H1 (cell line): ENCODE measurements around the gene HOXD12. TPM values are rescaled to one million over a fixed set of nuclear protein-coding genes. Genes with fewer than 3 reads are reported as not detected.

Experiments used
- CTCF ChIA-PET: fragments of 300-600 bp; sonication (Branson Sonifier 250); formaldehyde crosslinking; loops from one replicate; lab custom pipeline; 2021; ENCODE audit not compliant: partially characterized antibody; lab: Charles Lee
- POLR2A ChIA-PET: fragments of 300-600 bp; sonication (Branson Sonifier 250); formaldehyde crosslinking; loops from one replicate; lab custom pipeline; 2021; ENCODE audit warnings: inconsistent platforms; ENCODE audit not compliant: partially characterized antibody; lab: Charles Lee
- DNase-seq, 2 experiments: peaks; one replicate each; pipeline versions ENCODE4 v3.0.0 to v3.0.0-alpha.2; 2010 to 2022; ENCODE audit warnings: low spot score in 2 of 2, low read depth in 1 of 2, mixed read lengths in 1 of 2
- FAIRE-seq: peaks from 2 replicates; lab custom pipeline; 2011; peaks lifted over from hg19 to GRCh38; lab: Jason Lieb, UNC
- H2AFZ ChIP-seq: 2 replicates; pipeline ENCODE4 v1.8.1; 2012; ENCODE audit warnings: low read length, inconsistent platforms
- H2AK5ac ChIP-seq: 2 replicates; pipeline ENCODE4 v1.6.1; 2013; ENCODE audit warnings: low read depth, low read length
- H2BK120ac ChIP-seq: replicated peaks from 2 replicates; pipeline ENCODE3; 2013; ENCODE audit warnings: low read depth, low read length, inconsistent platforms
- H2BK12ac ChIP-seq: 2 replicates; pipeline ENCODE4 v1.6.1; 2013; ENCODE audit warnings: low read depth, low read length
- H2BK15ac ChIP-seq: 2 replicates; pipeline ENCODE4 v1.6.1; 2013; ENCODE audit warnings: low read length
- H2BK20ac ChIP-seq: 2 replicates; pipeline ENCODE4 v1.6.1; 2013; ENCODE audit warnings: low read length
- H2BK5ac ChIP-seq: 2 replicates; pipeline ENCODE4 v1.6.1; 2013; ENCODE audit warnings: low read depth, low read length
- H3K14ac ChIP-seq: 2 replicates; pipeline ENCODE4 v1.6.1; 2013; ENCODE audit warnings: inconsistent platforms; ENCODE audit not compliant: insufficient read length
- H3K18ac ChIP-seq: 2 replicates; pipeline ENCODE4 v1.6.1; 2013; ENCODE audit warnings: low read length; ENCODE audit errors: extremely low read depth
- H3K23ac ChIP-seq: 2 replicates; pipeline ENCODE4 v1.6.1; 2013; ENCODE audit warnings: inconsistent platforms; ENCODE audit not compliant: insufficient read length
- H3K23me2 ChIP-seq: 2 replicates; pipeline ENCODE4 v1.6.1; 2013; ENCODE audit warnings: low read depth, low read length
- H3K27ac ChIP-seq: 2 replicates; pipeline ENCODE4 v1.6.1; 2011; ENCODE audit warnings: low read depth, low read length, inconsistent platforms
- H3K27me3 ChIP-seq, 4 experiments: replicated peaks in 1 of 4; 1 replicate in 1 of 4; 2 replicates in 3 of 4; pipeline versions ENCODE4 v1.6.1 to v1.8.1; 2011 to 2013; ENCODE audit warnings: low read length in 3 of 4, mild to moderate bottlenecking in 3 of 4, inconsistent platforms in 2 of 4, mixed read lengths in 2 of 4, moderate library complexity in 1 of 4; ENCODE audit not compliant: control insufficient read depth in 3 of 4, insufficient read depth in 3 of 4; ENCODE audit errors: extremely low read depth in 1 of 4
- H3K36me3 ChIP-seq, 4 experiments: 2 replicates each; pipeline versions ENCODE4 v1.6.1 to v1.8.1; 2011 to 2013; ENCODE audit warnings: mild to moderate bottlenecking in 4 of 4, low read length in 3 of 4, moderate library complexity in 2 of 4, control low read depth in 1 of 4, inconsistent platforms in 1 of 4; ENCODE audit not compliant: insufficient read depth in 4 of 4, control insufficient read depth in 2 of 4
- H3K4ac ChIP-seq: replicated peaks from 2 replicates; pipeline ENCODE3; 2013; ENCODE audit warnings: low read length, low read depth, mixed read lengths, inconsistent platforms; ENCODE audit not compliant: insufficient read length
- H3K4me1 ChIP-seq, 4 experiments: replicated peaks in 1 of 4; 1 replicate in 1 of 4; 2 replicates in 3 of 4; pipeline versions ENCODE4 v1.6.1 to v1.8.1; 2011 to 2013; ENCODE audit warnings: low read length in 3 of 4, inconsistent platforms in 2 of 4, mixed read lengths in 1 of 4; ENCODE audit not compliant: insufficient read depth in 4 of 4, control insufficient read depth in 3 of 4
- H3K4me2 ChIP-seq, 2 experiments: 2 replicates each; pipeline versions ENCODE4 v1.6.1 to v1.8.1; 2011 to 2013; ENCODE audit warnings: low read depth in 2 of 2, low read length in 2 of 2, control low read depth in 1 of 2, inconsistent platforms in 1 of 2, mild to moderate bottlenecking in 1 of 2; ENCODE audit not compliant: insufficient read depth in 1 of 2
- H3K4me3 ChIP-seq, 4 experiments: fragments of 200-600, 300-600 bp in 1 of 4; sonication (generic), shearing (Covaris generic), sonication (Bioruptor Twin) in 1 of 4; 2 replicates each; pipeline versions ENCODE4 v1.5.1 to v1.8.1; 2011 to 2016; ENCODE audit warnings: low read length in 4 of 4, low read depth in 3 of 4, control low read depth in 2 of 4, inconsistent platforms in 2 of 4, mild to moderate bottlenecking in 2 of 4, mixed read lengths in 1 of 4, moderate library complexity in 1 of 4; ENCODE audit not compliant: insufficient read depth in 2 of 4; ENCODE audit errors: extremely low read depth in 1 of 4
- H3K56ac ChIP-seq: replicated peaks from 2 replicates; pipeline ENCODE3; 2013; ENCODE audit warnings: low read depth, mild to moderate bottlenecking, mixed read lengths, low read length, inconsistent platforms; ENCODE audit not compliant: insufficient read length
- H3K79me1 ChIP-seq: 2 replicates; pipeline ENCODE4 v1.6.1; 2013; ENCODE audit warnings: low read depth, low read length, control low read depth
- H3K79me2 ChIP-seq, 2 experiments: 2 replicates each; pipeline versions ENCODE4 v1.6.1 to v1.8.1; 2012 to 2013; ENCODE audit warnings: low read length in 2 of 2, mild to moderate bottlenecking in 2 of 2, inconsistent platforms in 1 of 2; ENCODE audit not compliant: insufficient read depth in 2 of 2, control insufficient read depth in 1 of 2
- H3K9ac ChIP-seq, 4 experiments: replicated peaks in 1 of 4; 1 replicate in 1 of 4; 2 replicates in 3 of 4; pipeline versions ENCODE4 v1.6.1 to v1.8.1; 2011 to 2013; ENCODE audit warnings: low read depth in 3 of 4, low read length in 3 of 4, control low read depth in 2 of 4, mild to moderate bottlenecking in 2 of 4, moderate library complexity in 2 of 4, inconsistent platforms in 1 of 4; ENCODE audit errors: extremely low read depth in 1 of 4
- H3K9me3 ChIP-seq, 2 experiments: 2 replicates each; pipeline versions ENCODE4 v1.6.1 to v1.8.1; 2012 to 2013; ENCODE audit warnings: mild to moderate bottlenecking in 2 of 2, moderate library complexity in 2 of 2, control low read depth in 1 of 2, inconsistent platforms in 1 of 2, low read depth in 1 of 2, low read length in 1 of 2, mixed read lengths in 1 of 2; ENCODE audit not compliant: insufficient read depth in 2 of 2
- H4K20me1 ChIP-seq, 2 experiments: replicated peaks in 1 of 2; 2 replicates each; pipeline versions ENCODE3 to v1.8.1; 2011 to 2013; ENCODE audit warnings: inconsistent platforms in 2 of 2, low read length in 2 of 2, mild to moderate bottlenecking in 1 of 2; ENCODE audit not compliant: insufficient read depth in 2 of 2, control insufficient read depth in 1 of 2
- H4K5ac ChIP-seq: 2 replicates; pipeline ENCODE4 v1.6.1; 2013; ENCODE audit warnings: low read length, low read depth, mixed read lengths, inconsistent platforms; ENCODE audit not compliant: insufficient read length
- H4K8ac ChIP-seq: 2 replicates; pipeline ENCODE4 v1.8.0; 2013; ENCODE audit warnings: mild to moderate bottlenecking, moderate library complexity, low read length, inconsistent platforms; ENCODE audit not compliant: insufficient read depth; ENCODE audit errors: extremely low read depth
- H4K91ac ChIP-seq: replicated peaks from 2 replicates; pipeline ENCODE3; 2013; ENCODE audit warnings: low read length, mixed read lengths, inconsistent platforms; ENCODE audit not compliant: insufficient read length
- WGBS, 2 experiments: shearing (Covaris generic) in 1 of 2; methylation state at CpG; one replicate each; pipeline versions ENCODE4 v1.1.6 to v1.1.7; 2013 to 2015; ENCODE audit warnings: low lambda C conversion rate in 2 of 2, mixed read lengths in 2 of 2, inconsistent platforms in 1 of 2, low coverage in 1 of 2, missing lambda C conversion rate in 1 of 2; ENCODE audit not compliant: insufficient replicate concordance in 2 of 2, insufficient coverage in 1 of 2, insufficient read length in 1 of 2; ENCODE audit errors: extremely low coverage in 1 of 2, missing lambda C conversion rate in 1 of 2; 5-methylcytosine and 5-hydroxymethylcytosine counted together
- polyA plus RNA-seq, 7 experiments: library from polyadenylated mRNA; depleted of rRNA in 3 of 7; stranded (reverse) in 5 of 7; unstranded in 2 of 7; fragments of >200 nt in 5 of 7; fragments of 200-250 nt in 2 of 7; gene quantifications; 1 replicate in 5 of 7; 2 replicates in 1 of 7; 4 replicates in 1 of 7; pipeline versions ENCODE4 v1.2.1 to v1.2.3, GENCODE V29; 2011 to 2013; ENCODE audit warnings: missing spikeins in 2 of 7, mixed read lengths in 2 of 7
- total RNA-seq: library from RNA; stranded (reverse); fragmentation: NEBNext Ultra II Directional; extraction: Animal tissue kit (Norgen Biotek cat#: 25700); gene quantifications from 2 replicates; pipeline ENCODE4 v1.2.1, GENCODE V29; 2021

The HOXD12 gene
- total and polyA plus RNA-seq, 2 of the 8 experiments (the other 6 are each of a cell fraction or from before 2014, with no cell fraction given) = not detected

- H2BK5ac ChIP-seq = no peak overlapping the region
- H3K36me3 ChIP-seq = peaks cover 0 to 5% (median 0%) of the 10 kb centered on the region in 4 experiments; a peak in 1 of 8 replicates
- H3K23ac ChIP-seq = no peak overlapping the region
- H4K91ac ChIP-seq = no peak overlapping the region
- H4K8ac ChIP-seq = no peak overlapping the region
- ChIA-PET POLR2A (interaction anchor here (0.7 to 2.1 kb wide), 4 partner anchors 10 to 456 kb away, joined by 3 to 7 read pairs (median 5); no protein-coding TSS in a partner anchor), CTCF (interaction anchor here (0.5 to 6.5 kb wide), 9 partner anchors 10 to 843 kb away, joined by 3 to 130 read pairs (median 5); partner anchors contain the start of genes EVX2 and HOXD9)
- H3K14ac ChIP-seq = no peak overlapping the region
- H3K4me2 ChIP-seq = no peak overlapping the region; a peak in 1 of 4 replicates
- no peaks in the 10 kb centered on the region for H3K79me2 ChIP-seq
- H2AK5ac ChIP-seq = 0 out of 2 replicates have a peak overlapping the region, but pooled peaks have one; percentile 26
- H3K79me1 ChIP-seq = no peaks in the 10 kb centered on the region
- H2BK12ac ChIP-seq = peak overlapping the region; percentile 55; the same call in 1 of the 2 replicates
- WGBS, 2 experiments = 8% methylated on average over 12 of the region's 12 CpGs; no CpG with 5 or more reads in 1 of the 2 experiments
- no peak overlapping the region for H3K4me3 ChIP-seq
- peaks cover 0 to 25% (median 15%) of the 10 kb centered on the region in 4 experiments; a peak in 6 of 7 replicates for H3K4me1 ChIP-seq
- no peak overlapping the region for H2BK120ac ChIP-seq
- peaks cover 6% of the 10 kb centered on the region for H3K23me2 ChIP-seq
- H3K4ac ChIP-seq = no peak overlapping the region
- peaks cover 79 to 98% (median 91%) of the 10 kb centered on the region in 4 experiments for H3K27me3 ChIP-seq
- H2BK20ac ChIP-seq = no peak overlapping the region
- DNase-seq (peak in 1 of 2 experiments; percentile 44), FAIRE-seq (no peak)
- peaks cover 22 to 37% of the 10 kb centered on the region in 2 experiments for H4K20me1 ChIP-seq
- H3K27ac ChIP-seq = no peak overlapping the region
- no peak overlapping the region for H3K18ac ChIP-seq
- H3K9me3 ChIP-seq = no peaks in the 10 kb centered on the region; a peak in 1 of 4 replicates
- peak overlapping the region; percentile 40; the same call in 1 of the 2 replicates for H2BK15ac ChIP-seq
- no peak overlapping the region for H4K5ac ChIP-seq
- H3K56ac ChIP-seq = no peak overlapping the region
- H2AFZ ChIP-seq = no peak overlapping the region
- H3K9ac ChIP-seq = no peak overlapping the region
These were observed 5.2 kb upstream of the HOXD12 start for GRCh38 chr2:176094349-176094748.
